Esophagus mucosa (tissue), 1 donor: Measurements from ENCODE around the gene SMPD2. TPM values are rescaled to one million over a fixed set of nuclear protein-coding genes. Genes with fewer than 3 reads are reported as not detected.
"Not testable (repeated sequence)": the region's sequence is repeated elsewhere in the genome, so short reads cannot be mapped to it uniquely, and the experiment has no call there.

Experiments
- ATAC-seq: fragments of 200-7000 bp; cut with Tn5 transposase; one replicate; pipeline ENCODE4 v1.9.1; 2020
- total RNA-seq: library from RNA; stranded (reverse); gene quantifications from one replicate; pipeline ENCODE4 v1.2.4, GENCODE V29; 2023
- donor health status: DM: yes; HTN: yes; CAD: no.

Gene SMPD2
- total RNA-seq, 1 donor from 2014 or later, result 12.3 TPM

GRCh38 chr6:109447878-109448555, 7.5 kb downstream of the SMPD2 start:
- ATAC-seq, result peak; percentile 4

GRCh38 chr6:109448615-109449014, 8.1 kb downstream of the SMPD2 start:
- ATAC-seq, result peak; percentile 1

- peak; percentile 2 for ATAC-seq
Measured at GRCh38 chr6:109449064-109449794, 8.7 kb downstream of the SMPD2 start.

- peak; percentile 19 for ATAC-seq
Measured at GRCh38 chr6:109449795-109450673, 9.5 kb downstream of the SMPD2 start.

- no peak for ATAC-seq
Measured at GRCh38 chr6:109450801-109451200, 10.3 kb downstream of the SMPD2 start.

GRCh38 chr6:109451376-109451775, 10.9 kb downstream of the SMPD2 start:
- no peak for ATAC-seq

GRCh38 chr6:109452181-109452580, 11.7 kb downstream of the SMPD2 start:
- no peak for ATAC-seq

- no peak for ATAC-seq
Measured at GRCh38 chr6:109453156-109453555, 12.6 kb downstream of the SMPD2 start.

- ATAC-seq, result no peak
Measured at GRCh38 chr6:109453594-109454495, 13.3 kb downstream of the SMPD2 start.

GRCh38 chr6:109454496-109455436, 14.2 kb downstream of the SMPD2 start:
- peak; percentile 15 for ATAC-seq

- ATAC-seq, result peak; percentile 67
Measured at GRCh38 chr6:109455437-109456110, 15.1 kb downstream of the SMPD2 start, which contains the start of gene MICAL1. Gene MICAL1 (minus strand): TSS chr6:109455772. CDS start chr6:109454196, 1,576 bp downstream.

GRCh38 chr6:109456111-109456583, 15.6 kb downstream of the SMPD2 start:
- ATAC-seq, result peak; percentile 3

- ATAC-seq, result peak; percentile 27
Measured at GRCh38 chr6:109456710-109457561, 16.4 kb downstream of the SMPD2 start.

GRCh38 chr6:109457562-109457996, 17.1 kb downstream of the SMPD2 start:
- ATAC-seq, result no peak

- ATAC-seq, result no peak
Measured at GRCh38 chr6:109458774-109459531, 18.4 kb downstream of the SMPD2 start.

- ATAC-seq, result no peak
Measured at GRCh38 chr6:109460161-109460829, 19.8 kb downstream of the SMPD2 start.

GRCh38 chr6:109461205-109461604, 20.7 kb downstream of the SMPD2 start:
- ATAC-seq, result not testable (repeated sequence)
